Measurements from ENCODE around the gene MAP2.
"Not testable (repeated sequence)": the region's sequence is repeated elsewhere in the genome, so short reads cannot be mapped to it uniquely, and the experiment has no call there.

The MAP2 gene

GRCh38 chr2:209492296-209492695 lies 68.4 kb downstream of the MAP2 start:
- not testable (repeated sequence) for DNase-seq

- not testable (repeated sequence) for DNase-seq
These were observed 71.3 kb downstream of the MAP2 start for GRCh38 chr2:209495068-209495620.

GRCh38 chr2:209495855-209496585 lies 72.2 kb downstream of the MAP2 start:
- peak; percentile 54 for DNase-seq

- DNase-seq: no peak
These were observed 72.7 kb downstream of the MAP2 start for GRCh38 chr2:209496586-209496982.

GRCh38 chr2:209498614-209499013 lies 74.8 kb downstream of the MAP2 start:
- no peak for DNase-seq

- DNase-seq: no peak
These were observed 75.2 kb downstream of the MAP2 start for GRCh38 chr2:209499069-209499468.

- DNase-seq: no peak
These were observed 77.7 kb downstream of the MAP2 start for GRCh38 chr2:209501579-209501978.

GRCh38 chr2:209505410-209505809 lies 81.6 kb downstream of the MAP2 start:
- DNase-seq: no peak

GRCh38 chr2:209508255-209508654 lies 84.4 kb downstream of the MAP2 start:
- DNase-seq: no peak

- DNase-seq: no peak
These were observed 87.8 kb downstream of the MAP2 start for GRCh38 chr2:209511637-209512036.

GRCh38 chr2:209512971-209513370 lies 89.1 kb downstream of the MAP2 start:
- DNase-seq: no peak

GRCh38 chr2:209517436-209517835 lies 93.6 kb downstream of the MAP2 start:
- no peak for DNase-seq

- DNase-seq: no peak
These were observed 95.4 kb downstream of the MAP2 start for GRCh38 chr2:209519271-209519670.

GRCh38 chr2:209519906-209520305 lies 96.1 kb downstream of the MAP2 start:
- DNase-seq: no peak

- no peak for DNase-seq
These were observed 99.3 kb downstream of the MAP2 start for GRCh38 chr2:209523041-209523740.

GRCh38 chr2:209523867-209524266 lies 100.0 kb downstream of the MAP2 start:
- DNase-seq: no peak

GRCh38 chr2:209525331-209525730 lies 101.5 kb downstream of the MAP2 start:
- DNase-seq: no peak

- DNase-seq: no peak
These were observed 102.0 kb downstream of the MAP2 start for GRCh38 chr2:209525834-209526281.

- DNase-seq: no peak
These were observed 102.7 kb downstream of the MAP2 start for GRCh38 chr2:209526561-209526960.

- DNase-seq: no peak
These were observed 105.7 kb downstream of the MAP2 start for GRCh38 chr2:209529579-209529978.

GRCh38 chr2:209532321-209532720 lies 108.5 kb downstream of the MAP2 start:
- no peak for DNase-seq

- no peak for DNase-seq
These were observed 109.5 kb downstream of the MAP2 start for GRCh38 chr2:209533391-209533790.

- no peak for DNase-seq
These were observed 110.4 kb downstream of the MAP2 start for GRCh38 chr2:209534228-209534627.

- DNase-seq: no peak
These were observed 112.5 kb downstream of the MAP2 start for GRCh38 chr2:209536363-209536762.
